MM.1S (cell line): ENCODE data around the gene TTF1.

Experiments
- DNase-seq: peaks from one replicate; pipeline ENCODE4 v3.0.0-alpha.2; 2015
- H2AFZ ChIP-seq: fragments of 300-600 bp; sonication (generic); 2 replicates; pipeline ENCODE4 v1.6.0; 2016; ENCODE audit warnings: antibody characterized with exemption, low read length
- H3F3A ChIP-seq: fragments of 300-600 bp; sonication (generic); 2 replicates; pipeline ENCODE4 v1.6.1; 2016; ENCODE audit warnings: mild to moderate bottlenecking, antibody characterized with exemption, low read length, moderate library complexity, mixed read lengths; ENCODE audit not compliant: insufficient read depth
- H3K27ac ChIP-seq: fragments of 300-600 bp; sonication (generic); 2 replicates; pipeline ENCODE4 v1.5.1; 2016; ENCODE audit warnings: mild to moderate bottlenecking, low read length
- H3K27me3 ChIP-seq: fragments of 300-600 bp; sonication (generic); replicated peaks from 2 replicates; pipeline ENCODE4 v1.6.0; 2016; ENCODE audit warnings: low read length; ENCODE audit not compliant: insufficient read depth
- H3K36me3 ChIP-seq: fragments of 300-600 bp; sonication (generic); replicated peaks from 2 replicates; pipeline ENCODE4 v1.6.1; 2016; ENCODE audit warnings: mild to moderate bottlenecking, low read length, mixed read lengths; ENCODE audit not compliant: insufficient read depth
- H3K4me1 ChIP-seq: fragments of 300-600 bp; sonication (generic); 2 replicates; pipeline ENCODE4 v1.6.1; 2016; ENCODE audit warnings: low read length, mixed read lengths
- H3K4me2 ChIP-seq: fragments of 300-600 bp; sonication (generic); 2 replicates; pipeline ENCODE4 v1.6.0; 2016; ENCODE audit warnings: low read depth, low read length
- H3K4me3 ChIP-seq: fragments of 300-600 bp; sonication (generic); 2 replicates; pipeline ENCODE4 v1.5.1; 2016; ENCODE audit warnings: low read length, mixed read lengths
- H3K79me2 ChIP-seq: fragments of 300-600 bp; sonication (generic); 2 replicates; pipeline ENCODE4 v1.6.1; 2016; ENCODE audit warnings: mixed run types, low read length, mixed read lengths
- H3K9ac ChIP-seq: fragments of 300-600 bp; sonication (generic); 2 replicates; pipeline ENCODE4 v1.6.1; 2016; ENCODE audit warnings: low read length, mixed read lengths
- H3K9me2 ChIP-seq: fragments of 300-600 bp; sonication (generic); replicated peaks from 2 replicates; pipeline ENCODE4 v1.6.1; 2016; ENCODE audit warnings: mild to moderate bottlenecking, low read length, mixed read lengths; ENCODE audit not compliant: insufficient read depth
- H3K9me3 ChIP-seq: fragments of 300-600 bp; sonication (generic); replicated peaks from 2 replicates; pipeline ENCODE4 v1.6.1; 2016; ENCODE audit warnings: mild to moderate bottlenecking, low read length, mixed read lengths; ENCODE audit not compliant: insufficient read depth
- H4K20me1 ChIP-seq: fragments of 300-600 bp; sonication (generic); 2 replicates; pipeline ENCODE4 v1.6.1; 2016; ENCODE audit warnings: mild to moderate bottlenecking, low read length, moderate library complexity, mixed read lengths; ENCODE audit not compliant: insufficient read depth
- CTCF ChIP-seq: fragments of 300-600 bp; sonication (generic); IDR thresholded peaks from 2 replicates; pipeline ENCODE4 v1.5.1; 2016; ENCODE audit warnings: antibody characterized with exemption, low read length, mixed read lengths
- EZH2 ChIP-seq: fragments of 300-600 bp; sonication (generic); optimal IDR thresholded peaks from 2 replicates; pipeline ENCODE3; 2017; ENCODE audit warnings: low read depth, mild to moderate bottlenecking, antibody characterized with exemption, low read length, mixed read lengths
- EZH2phosphoT487 ChIP-seq: fragments of 300-600 bp; sonication (generic); IDR thresholded peaks from 2 replicates; pipeline ENCODE4 v1.6.1; 2018; ENCODE audit warnings: antibody characterized with exemption, low read length

TTF1 gene

GRCh38 chr9:132443951-132444607, 37.4 kb upstream of the TTF1 start:
- no peaks in the 10 kb centered on the region for H3K9me2 ChIP-seq
- H3F3A ChIP-seq, result no peaks in the 10 kb centered on the region
- TF ChIP-seq EZH2 (no peak), CTCF (no peak), EZH2phosphoT487 (no peak)
- H2AFZ ChIP-seq, result no peak overlapping the region
- no peaks in the 10 kb centered on the region for H3K36me3 ChIP-seq
- H3K27me3 ChIP-seq, result peaks cover 91% of the 10 kb centered on the region
- H3K9me3 ChIP-seq, result no peaks in the 10 kb centered on the region
- no peaks in the 10 kb centered on the region for H3K79me2 ChIP-seq
- H4K20me1 ChIP-seq, result no peaks in the 10 kb centered on the region
- H3K9ac ChIP-seq, result no peak overlapping the region
- no peak overlapping the region for H3K27ac ChIP-seq
- H3K4me1 ChIP-seq, result no peaks in the 10 kb centered on the region
- H3K4me2 ChIP-seq, result no peak overlapping the region
- DNase-seq, result no peak
- H3K4me3 ChIP-seq, result no peak overlapping the region

GRCh38 chr9:132441404-132441803, 34.8 kb upstream of the TTF1 start:
- H3K4me1 ChIP-seq, result no peaks in the 10 kb centered on the region
- no peaks in the 10 kb centered on the region for H4K20me1 ChIP-seq
- H3K4me3 ChIP-seq, result no peak overlapping the region
- H3K9me2 ChIP-seq, result no peaks in the 10 kb centered on the region
- H3K27me3 ChIP-seq, result peaks cover 82% of the 10 kb centered on the region
- no peak overlapping the region for H2AFZ ChIP-seq
- no peak overlapping the region for H3K9ac ChIP-seq
- H3K9me3 ChIP-seq, result no peaks in the 10 kb centered on the region
- no peaks in the 10 kb centered on the region for H3K36me3 ChIP-seq
- no peak for TF ChIP-seq CTCF
- TF ChIP-seq EZH2, result no peak
- no peak for TF ChIP-seq EZH2phosphoT487
- no peak overlapping the region for H3K4me2 ChIP-seq
- H3F3A ChIP-seq, result no peaks in the 10 kb centered on the region
- H3K27ac ChIP-seq, result no peak overlapping the region
- no peaks in the 10 kb centered on the region for H3K79me2 ChIP-seq
- no peak for DNase-seq

GRCh38 chr9:132440735-132441134, 34.1 kb upstream of the TTF1 start:
- Histone ChIP-seq H3K4me2 (no peak overlapping the region), H3K79me2 (no peaks in the 10 kb centered on the region), H2AFZ (no peak overlapping the region), H3F3A (no peaks in the 10 kb centered on the region), H4K20me1 (no peaks in the 10 kb centered on the region), H3K36me3 (no peaks in the 10 kb centered on the region), H3K9ac (no peak overlapping the region), H3K27me3 (peaks cover 83% of the 10 kb centered on the region), H3K9me2 (no peaks in the 10 kb centered on the region), H3K4me1 (no peaks in the 10 kb centered on the region), H3K9me3 (no peaks in the 10 kb centered on the region), H3K4me3 (no peak overlapping the region), H3K27ac (no peak overlapping the region)
- TF ChIP-seq EZH2 (no peak), EZH2phosphoT487 (no peak), CTCF (no peak)
- DNase-seq, result no peak
